ENCODE data around the gene MRPL23.

GRCh38 chr11:1909524-1909923 is 37.6 kb upstream of the MRPL23 start:
- TF ChIP-seq ZBTB33 (IDR thresholded peaks at IDR 0.05): no peak
- no peak for TF ChIP-seq CTCF (IDR thresholded peaks at IDR 0.05; ENCODE audit: low read depth, low read length, missing input control)
- no peak for TF ChIP-seq JUND (IDR thresholded peaks at IDR 0.05)
- TF ChIP-seq NR2F2 (IDR thresholded peaks at IDR 0.05): no peak
- TF ChIP-seq RAD21 (IDR thresholded peaks at IDR 0.05): no peak
- TF ChIP-seq TAF1 (conservative IDR thresholded peaks at IDR 0.05): no peak
- TF ChIP-seq REST (IDR thresholded peaks at IDR 0.05): no peak
- no peak for TF ChIP-seq MAX (IDR thresholded peaks at IDR 0.05)
- no peak for TF ChIP-seq SP1 (IDR thresholded peaks at IDR 0.05)

All from liver (tissue), 3 donors.